HCT116 (cell line): Measurements from ENCODE around the gene CNNM4. TPM values are rescaled to one million over a fixed set of nuclear protein-coding genes. Genes with fewer than 3 reads are reported as not detected.

Experiments used
- ATAC-seq: fragments of 200-7000 bp; cut with Tn5 transposase; 2 replicates; pipeline ENCODE4 v1.9.1; 2020; ENCODE audit warnings: mild to moderate bottlenecking, moderate library complexity
- BruUV-seq: library from RNA; stranded (reverse); fragments of 400-500 nt; replicated peaks from 2 replicates; lab custom pipeline; 2021; lab: Mats Ljungman, UMichigan
- CTCF ChIA-PET: fragments of 300-600 bp; sonication (Branson Sonifier 250); formaldehyde crosslinking; loops from one replicate; lab custom pipeline; 2021; ENCODE audit warnings: antibody characterized with exemption; lab: Charles Lee
- POLR2A ChIA-PET: fragments of 300-600, 350-600 bp; sonication (Branson Sonifier 250); formaldehyde crosslinking; loops from one replicate; lab custom pipeline; 2021; ENCODE audit warnings: antibody characterized with exemption; lab: Charles Lee
- RAD21 ChIA-PET, 2 experiments: fragments of 300-600 bp; sonication (Branson Sonifier 250); formaldehyde crosslinking; loops; one replicate each; lab custom pipeline; 2023; ENCODE audit warnings: low total read pairs in 2 of 2; ENCODE audit not compliant: uncharacterized antibody in 2 of 2, unreplicated experiment in 2 of 2, low non-redundant PET in 1 of 2; lab: Charles Lee
- DNase-seq: peaks from one replicate; pipeline ENCODE4 v3.0.0-alpha.2; 2010; ENCODE audit warnings: low read depth, low spot score
- H2AFZ ChIP-seq: fragments of 200-600 bp; shearing (Covaris generic), sonication (generic); 2 replicates; pipeline ENCODE4 v1.6.1; 2017; ENCODE audit warnings: low read depth, mixed run types, mixed read lengths, antibody characterized with exemption, low read length; ENCODE audit not compliant: poor library complexity, severe bottlenecking
- H3K27ac ChIP-seq: 2 replicates; pipeline ENCODE4 v1.5.1; 2012; ENCODE audit warnings: low read depth, low read length
- H3K27me3 ChIP-seq: fragments of 200-600 bp; sonication (generic); 2 replicates; pipeline ENCODE4 v1.6.1; 2016; ENCODE audit warnings: mixed run types, low read length, mixed read lengths; ENCODE audit not compliant: insufficient read depth
- H3K36me3 ChIP-seq, 2 experiments: fragments of 200-500 bp in 1 of 2; fragments of 200-600 bp in 1 of 2; sonication (Bioruptor generic) in 1 of 2; sonication (generic) in 1 of 2; 2 replicates each; pipeline versions ENCODE4 v1.5.1 to v1.6.1; 2014 to 2016; ENCODE audit warnings: low read length in 2 of 2, inconsistent platforms in 1 of 2, mixed read lengths in 1 of 2, mixed run types in 1 of 2; ENCODE audit not compliant: insufficient read depth in 2 of 2, control insufficient read depth in 1 of 2
- H3K4me1 ChIP-seq, 2 experiments: fragments of 200-600 bp in 1 of 2; sonication (generic) in 1 of 2; 2 replicates each; pipeline versions ENCODE4 v1.5.1 to v1.6.1; 2012 to 2017; ENCODE audit warnings: low read length in 2 of 2, inconsistent platforms in 1 of 2, mild to moderate bottlenecking in 1 of 2, mixed read lengths in 1 of 2, mixed run types in 1 of 2, moderate library complexity in 1 of 2; ENCODE audit not compliant: insufficient read depth in 2 of 2, control insufficient read depth in 1 of 2
- H3K4me2 ChIP-seq: fragments of 200-600 bp; sonication (generic); 2 replicates; pipeline ENCODE4 v1.6.1; 2017; ENCODE audit warnings: mixed run types, low read length, mixed read lengths
- H3K4me3 ChIP-seq, 2 experiments: fragments of 200-600 bp in 1 of 2; sonication (generic) in 1 of 2; replicated peaks in 1 of 2; 2 replicates each; pipeline ENCODE4 v1.5.1; 2011 to 2016; ENCODE audit warnings: low read length in 2 of 2, control low read depth in 1 of 2, low read depth in 1 of 2, mild to moderate bottlenecking in 1 of 2, mixed read lengths in 1 of 2, mixed run types in 1 of 2
- H3K79me2 ChIP-seq: fragments of 200-600 bp; sonication (generic); 2 replicates; pipeline ENCODE4 v1.6.1; 2017; ENCODE audit warnings: mild to moderate bottlenecking, mixed run types, low read length, moderate library complexity, mixed read lengths; ENCODE audit not compliant: insufficient read depth
- H3K9ac ChIP-seq: fragments of 200-600 bp; sonication (generic); 2 replicates; pipeline ENCODE4 v1.6.1; 2016; ENCODE audit warnings: low read length, mixed read lengths
- H3K9me2 ChIP-seq: fragments of 200-600 bp; sonication (generic), shearing (Covaris generic); 2 replicates; pipeline ENCODE4 v1.6.1; 2017; ENCODE audit warnings: mixed run types, mild to moderate bottlenecking, moderate library complexity; ENCODE audit not compliant: insufficient read depth
- H3K9me3 ChIP-seq, 2 experiments: fragments of 200-500 bp in 1 of 2; fragments of 200-600 bp in 1 of 2; sonication (Bioruptor generic) in 1 of 2; sonication (generic) in 1 of 2; 2 replicates each; pipeline ENCODE4 v1.6.1; 2014 to 2017; ENCODE audit warnings: low read length in 2 of 2, mixed read lengths in 2 of 2, inconsistent platforms in 1 of 2, low read depth in 1 of 2, mild to moderate bottlenecking in 1 of 2, mixed run types in 1 of 2, moderate library complexity in 1 of 2; ENCODE audit not compliant: control insufficient read depth in 1 of 2, insufficient read depth in 1 of 2
- H4K20me1 ChIP-seq: fragments of 200-600 bp; sonication (generic), shearing (Covaris generic); 2 replicates; pipeline ENCODE4 v1.6.1; 2017; ENCODE audit warnings: mixed run types, mild to moderate bottlenecking, moderate library complexity; ENCODE audit not compliant: insufficient read depth
- CBX3 ChIP-seq: IDR thresholded peaks from 2 replicates; pipeline ENCODE4 v1.6.1; 2012; ENCODE audit warnings: low read depth
- CEBPB ChIP-seq: IDR thresholded peaks from 2 replicates; pipeline ENCODE4 v1.6.1; 2012; ENCODE audit warnings: low read depth
- EZH2 ChIP-seq: fragments of 200-600 bp; sonication (generic); IDR thresholded peaks from 2 replicates; pipeline ENCODE4 v1.6.1; 2017; ENCODE audit warnings: antibody characterized with exemption, mixed run types
- EZH2phosphoT487 ChIP-seq: fragments of 200-600 bp; IDR thresholded peaks from 2 replicates; pipeline ENCODE4 v1.6.1; 2018; ENCODE audit warnings: antibody characterized with exemption, borderline replicate concordance
- FOSL1 ChIP-seq: IDR thresholded peaks from 2 replicates; pipeline ENCODE4 v1.6.1; 2012; ENCODE audit warnings: low read depth
- RAD21 ChIP-seq: IDR thresholded peaks from 2 replicates; pipeline ENCODE4 v1.6.1; 2012; ENCODE audit warnings: low read depth, mild to moderate bottlenecking
- SIN3A ChIP-seq: IDR thresholded peaks from 2 replicates; pipeline ENCODE4 v1.6.1; 2012; ENCODE audit warnings: low read depth
- SP1 ChIP-seq: IDR thresholded peaks from 2 replicates; pipeline ENCODE4 v1.6.1; 2012; ENCODE audit warnings: low read depth
- TCF7L2 ChIP-seq: IDR thresholded peaks from 2 replicates; pipeline ENCODE4 v1.7.0; 2011; ENCODE audit warnings: borderline replicate concordance, inconsistent platforms; ENCODE audit not compliant: insufficient read depth, insufficient read length; ENCODE audit errors: extremely low read depth
- ZFX ChIP-seq: fragments of 450-650 bp; IDR thresholded peaks from 2 replicates; pipeline ENCODE4 v1.6.1; 2017
- ZNF274 ChIP-seq: fragments of 200-500 bp; sonication (Bioruptor generic); IDR thresholded peaks from 2 replicates; pipeline ENCODE4 v1.6.1; 2014; ENCODE audit warnings: mild to moderate bottlenecking, low read depth, low read length, inconsistent platforms
- intact Hi-C: fragments of 100-400 bp; cut with micrococcal nuclease; formaldehyde crosslinking; loops from 2 replicates; pipeline ENCODE4 v1.10.0; 2022
- total RNA-seq: library from RNA; stranded (reverse); gene quantifications from one replicate; pipeline ENCODE4 v1.2.1, GENCODE V29; 2021; ENCODE audit not compliant: unreplicated experiment
- TF ChIP-seq, protein P1 (sequence below): IDR thresholded peaks from 2 replicates; pipeline ENCODE4 v1.6.1; 2012; ENCODE audit warnings: low read depth
- TF ChIP-seq, protein P2 (sequence below): IDR thresholded peaks from 2 replicates; pipeline ENCODE4 v1.6.1; 2012
- TF ChIP-seq, protein P3 (sequence below): IDR thresholded peaks from 2 replicates; pipeline ENCODE4 v1.6.1; 2011; ENCODE audit warnings: mild to moderate bottlenecking, low read length, moderate library complexity; ENCODE audit not compliant: insufficient replicate concordance; ENCODE audit errors: extremely low read depth
- TF ChIP-seq, protein P4 (sequence below): IDR thresholded peaks from 2 replicates; pipeline ENCODE4 v1.6.1; 2012

Gene CNNM4
- total RNA-seq, 1 experiment from 2014 or later: 7.9 TPM

DNA sequence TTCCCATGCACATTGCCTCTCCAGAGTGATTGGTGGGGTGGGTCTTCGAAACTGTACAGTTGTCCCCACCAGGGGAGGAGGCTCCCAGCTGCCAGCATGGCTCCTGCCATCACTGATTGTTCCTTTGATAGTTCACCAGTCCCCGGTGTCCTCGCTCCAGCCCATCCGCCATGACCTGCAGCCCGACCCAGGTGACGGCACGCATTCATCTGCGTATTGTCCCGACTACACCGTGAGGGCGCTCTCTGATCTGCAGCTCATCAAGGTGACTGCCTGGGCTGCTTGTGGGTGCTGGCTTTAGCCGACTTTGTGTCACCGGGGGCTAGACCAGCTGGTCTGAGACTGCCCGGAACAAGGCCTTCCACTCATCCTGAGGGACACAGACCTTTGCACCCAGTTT is 67.7 kb downstream of the CNNM4 start:
- H3K27me3 ChIP-seq: no peaks in the 10 kb centered on the region
- H4K20me1 ChIP-seq: no peaks in the 10 kb centered on the region
- RAD21 ChIA-PET: no interaction called here
- peaks cover 0 to 12% of the 10 kb centered on the region in 2 experiments; a peak in 2 of 4 replicates for H3K4me1 ChIP-seq
- no peak overlapping the region for H3K27ac ChIP-seq
- POLR2A ChIA-PET: no interaction called here
- ATAC-seq: no peak
- H3K36me3 ChIP-seq: peaks cover 31 to 32% of the 10 kb centered on the region in 2 experiments; a peak in 3 of 4 replicates
- CTCF ChIA-PET: no interaction called here
- BruUV-seq: no TSS peak
- H2AFZ ChIP-seq: no peak overlapping the region
- H3K9me2 ChIP-seq: no peaks in the 10 kb centered on the region
- no peak overlapping the region for H3K9ac ChIP-seq
- H3K9me3 ChIP-seq: no peaks in the 10 kb centered on the region
- TF ChIP-seq, protein P1, sequence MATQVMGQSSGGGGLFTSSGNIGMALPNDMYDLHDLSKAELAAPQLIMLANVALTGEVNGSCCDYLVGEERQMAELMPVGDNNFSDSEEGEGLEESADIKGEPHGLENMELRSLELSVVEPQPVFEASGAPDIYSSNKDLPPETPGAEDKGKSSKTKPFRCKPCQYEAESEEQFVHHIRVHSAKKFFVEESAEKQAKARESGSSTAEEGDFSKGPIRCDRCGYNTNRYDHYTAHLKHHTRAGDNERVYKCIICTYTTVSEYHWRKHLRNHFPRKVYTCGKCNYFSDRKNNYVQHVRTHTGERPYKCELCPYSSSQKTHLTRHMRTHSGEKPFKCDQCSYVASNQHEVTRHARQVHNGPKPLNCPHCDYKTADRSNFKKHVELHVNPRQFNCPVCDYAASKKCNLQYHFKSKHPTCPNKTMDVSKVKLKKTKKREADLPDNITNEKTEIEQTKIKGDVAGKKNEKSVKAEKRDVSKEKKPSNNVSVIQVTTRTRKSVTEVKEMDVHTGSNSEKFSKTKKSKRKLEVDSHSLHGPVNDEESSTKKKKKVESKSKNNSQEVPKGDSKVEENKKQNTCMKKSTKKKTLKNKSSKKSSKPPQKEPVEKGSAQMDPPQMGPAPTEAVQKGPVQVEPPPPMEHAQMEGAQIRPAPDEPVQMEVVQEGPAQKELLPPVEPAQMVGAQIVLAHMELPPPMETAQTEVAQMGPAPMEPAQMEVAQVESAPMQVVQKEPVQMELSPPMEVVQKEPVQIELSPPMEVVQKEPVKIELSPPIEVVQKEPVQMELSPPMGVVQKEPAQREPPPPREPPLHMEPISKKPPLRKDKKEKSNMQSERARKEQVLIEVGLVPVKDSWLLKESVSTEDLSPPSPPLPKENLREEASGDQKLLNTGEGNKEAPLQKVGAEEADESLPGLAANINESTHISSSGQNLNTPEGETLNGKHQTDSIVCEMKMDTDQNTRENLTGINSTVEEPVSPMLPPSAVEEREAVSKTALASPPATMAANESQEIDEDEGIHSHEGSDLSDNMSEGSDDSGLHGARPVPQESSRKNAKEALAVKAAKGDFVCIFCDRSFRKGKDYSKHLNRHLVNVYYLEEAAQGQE: no peak
- TF ChIP-seq FOSL1 (no peak), CEBPB (no peak), EZH2 (no peak), SIN3A (no peak), TCF7L2 (no peak), ZNF274 (no peak), CBX3 (no peak), RAD21 (no peak), ZFX (no peak), EZH2phosphoT487 (no peak), SP1 (no peak)
- TF ChIP-seq, protein P2, sequence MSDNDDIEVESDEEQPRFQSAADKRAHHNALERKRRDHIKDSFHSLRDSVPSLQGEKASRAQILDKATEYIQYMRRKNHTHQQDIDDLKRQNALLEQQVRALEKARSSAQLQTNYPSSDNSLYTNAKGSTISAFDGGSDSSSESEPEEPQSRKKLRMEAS: no peak
- TF ChIP-seq, protein P3, sequence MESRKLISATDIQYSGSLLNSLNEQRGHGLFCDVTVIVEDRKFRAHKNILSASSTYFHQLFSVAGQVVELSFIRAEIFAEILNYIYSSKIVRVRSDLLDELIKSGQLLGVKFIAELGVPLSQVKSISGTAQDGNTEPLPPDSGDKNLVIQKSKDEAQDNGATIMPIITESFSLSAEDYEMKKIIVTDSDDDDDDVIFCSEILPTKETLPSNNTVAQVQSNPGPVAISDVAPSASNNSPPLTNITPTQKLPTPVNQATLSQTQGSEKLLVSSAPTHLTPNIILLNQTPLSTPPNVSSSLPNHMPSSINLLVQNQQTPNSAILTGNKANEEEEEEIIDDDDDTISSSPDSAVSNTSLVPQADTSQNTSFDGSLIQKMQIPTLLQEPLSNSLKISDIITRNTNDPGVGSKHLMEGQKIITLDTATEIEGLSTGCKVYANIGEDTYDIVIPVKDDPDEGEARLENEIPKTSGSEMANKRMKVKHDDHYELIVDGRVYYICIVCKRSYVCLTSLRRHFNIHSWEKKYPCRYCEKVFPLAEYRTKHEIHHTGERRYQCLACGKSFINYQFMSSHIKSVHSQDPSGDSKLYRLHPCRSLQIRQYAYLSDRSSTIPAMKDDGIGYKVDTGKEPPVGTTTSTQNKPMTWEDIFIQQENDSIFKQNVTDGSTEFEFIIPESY: no peak
- TF ChIP-seq, protein P4, sequence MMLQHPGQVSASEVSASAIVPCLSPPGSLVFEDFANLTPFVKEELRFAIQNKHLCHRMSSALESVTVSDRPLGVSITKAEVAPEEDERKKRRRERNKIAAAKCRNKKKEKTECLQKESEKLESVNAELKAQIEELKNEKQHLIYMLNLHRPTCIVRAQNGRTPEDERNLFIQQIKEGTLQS: no peak
- H3K79me2 ChIP-seq: peaks cover 12% of the 10 kb centered on the region
- DNase-seq: no peak
- intact Hi-C loops: no loop called here
- H3K4me2 ChIP-seq: no peak overlapping the region
- no peak overlapping the region for H3K4me3 ChIP-seq
